ENCODE results near the gene EPB41L5.
"Not testable (repeated sequence)": the region's sequence is repeated elsewhere in the genome, so short reads cannot be mapped to it uniquely, and the experiment has no call there.

The EPB41L5 gene

GRCh38 chr2:120029672-120030640 is 17.1 kb downstream of the EPB41L5 start:
- DNase-seq (ENCODE audit: low spot score), result no peak

DNA sequence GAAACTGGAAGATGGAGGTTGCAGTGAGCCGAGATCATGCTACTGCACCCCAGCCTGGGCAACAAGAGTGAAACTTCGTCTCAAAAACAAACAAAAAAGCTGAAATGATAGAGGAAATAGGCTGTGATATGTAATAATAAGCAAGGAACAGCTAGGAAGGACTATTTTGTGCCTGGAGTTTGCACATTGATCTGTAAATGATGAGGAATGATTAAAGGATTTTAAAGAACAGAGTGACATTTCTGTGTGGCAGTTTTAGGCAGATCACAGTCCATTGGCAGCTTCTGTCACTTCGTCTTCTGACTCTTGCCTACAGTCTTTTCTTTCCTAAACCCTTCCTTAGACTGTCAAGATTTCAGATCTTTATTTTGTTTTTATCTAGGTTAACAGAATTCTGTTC is 19.4 kb downstream of the EPB41L5 start:
- DNase-seq (ENCODE audit: low spot score), result no peak

DNA sequence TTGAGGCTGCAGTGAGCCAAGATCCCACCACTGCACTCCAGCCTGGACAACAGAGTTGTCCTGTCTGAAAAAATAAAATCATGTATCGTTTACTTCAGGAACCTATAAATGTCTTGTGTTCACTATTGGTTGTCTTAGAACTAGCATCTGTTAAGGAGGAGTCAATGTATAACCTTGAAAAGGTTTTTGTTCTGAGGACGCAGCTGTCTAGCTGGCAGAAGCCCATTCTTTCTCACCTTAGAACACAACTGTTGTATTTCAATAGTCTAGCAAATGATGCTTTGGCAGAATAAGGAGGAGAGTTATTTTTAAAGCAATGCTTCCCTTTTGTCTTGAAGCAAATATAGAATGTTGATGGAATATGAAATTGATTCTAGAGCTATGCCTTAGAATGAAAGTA is 21.1 kb downstream of the EPB41L5 start:
- no peak for DNase-seq (ENCODE audit: low spot score)

DNA sequence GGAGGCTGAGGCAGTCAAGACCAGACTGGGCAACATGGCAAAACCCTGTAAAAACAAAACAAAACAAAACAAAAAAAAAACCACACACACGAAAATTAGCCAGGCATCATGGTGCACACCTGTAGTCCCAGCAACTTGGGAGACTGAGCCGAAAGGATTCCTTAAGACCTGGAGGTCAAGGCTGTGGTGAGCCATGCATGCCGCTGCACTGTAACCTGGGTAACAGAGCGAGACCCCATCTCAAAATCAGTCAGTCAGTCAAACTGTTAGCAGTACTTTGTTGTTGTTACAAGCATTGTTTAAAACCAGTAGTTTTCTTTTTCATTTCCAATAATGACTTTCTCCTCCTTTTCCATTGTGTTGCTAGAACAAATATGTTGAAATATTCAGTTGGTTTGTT is 21.7 kb downstream of the EPB41L5 start:
- no peak for DNase-seq (ENCODE audit: low spot score)

GRCh38 chr2:120036145-120036544 is 23.3 kb downstream of the EPB41L5 start:
- DNase-seq (ENCODE audit: low spot score), result no peak

GRCh38 chr2:120037995-120038541 is 25.2 kb downstream of the EPB41L5 start:
- no peak for DNase-seq (ENCODE audit: low spot score)

DNA sequence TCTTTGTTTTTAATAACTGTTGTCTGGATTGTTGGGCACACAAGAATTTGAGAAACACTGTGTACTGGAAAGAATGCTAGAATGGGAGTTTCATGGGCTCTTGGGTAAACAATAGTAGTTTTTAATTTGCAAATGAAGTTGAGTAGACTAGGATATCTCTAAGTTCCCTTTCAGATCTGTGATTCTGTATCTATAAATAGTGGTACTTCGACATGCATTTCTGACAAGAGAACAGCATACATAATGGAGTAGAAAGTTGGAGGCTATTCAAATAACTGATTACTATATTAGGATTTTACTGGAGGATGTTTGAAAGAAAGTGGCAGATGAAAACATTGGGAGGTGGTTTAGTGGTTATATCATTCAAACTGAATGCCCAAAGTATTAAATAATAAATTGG is 29.5 kb downstream of the EPB41L5 start:
- DNase-seq (ENCODE audit: low spot score), result no peak

GRCh38 chr2:120044336-120044735 is 31.5 kb downstream of the EPB41L5 start:
- DNase-seq (ENCODE audit: low spot score), result no peak

DNA sequence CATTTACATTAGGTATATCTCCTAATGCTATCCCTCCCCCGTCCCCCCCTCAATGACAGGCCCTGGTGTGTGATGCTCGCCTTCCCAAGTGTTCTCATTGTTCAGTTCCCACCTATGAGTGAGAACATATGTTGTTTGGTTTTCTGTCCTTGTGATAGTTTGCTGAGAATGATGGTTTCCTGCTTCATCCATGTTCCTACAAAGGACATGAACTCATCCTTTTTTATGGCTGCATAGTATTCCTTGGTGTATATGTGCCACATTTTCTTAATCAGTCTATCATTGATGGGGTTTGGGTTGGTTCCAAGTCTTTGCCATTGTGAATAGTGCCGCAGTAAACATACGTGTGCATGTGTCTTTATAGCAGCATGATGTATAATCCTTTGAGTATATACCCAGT is 32.9 kb downstream of the EPB41L5 start:
- DNase-seq (ENCODE audit: low spot score), result not testable (repeated sequence)

DNA sequence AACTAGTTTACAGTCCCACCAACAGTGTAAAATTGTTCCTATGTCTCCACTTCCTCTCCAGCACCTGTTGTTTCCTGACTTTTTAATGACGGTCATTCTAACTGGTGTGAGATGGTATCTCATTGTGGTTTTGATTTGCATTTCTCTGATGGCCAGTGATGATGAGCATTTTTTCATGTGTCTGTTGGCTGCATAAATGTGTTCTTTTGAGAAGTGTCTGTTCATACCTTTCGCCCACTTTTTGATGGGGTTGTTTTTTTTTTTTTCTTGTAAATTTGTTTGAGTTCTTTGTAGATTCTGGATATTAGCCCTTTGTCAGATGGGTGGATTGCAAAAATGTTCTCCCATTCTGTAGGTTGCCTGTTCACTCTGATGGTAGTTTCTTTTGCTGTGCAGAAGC is 33.4 kb downstream of the EPB41L5 start:
- not testable (repeated sequence) for DNase-seq (ENCODE audit: low spot score)

DNA sequence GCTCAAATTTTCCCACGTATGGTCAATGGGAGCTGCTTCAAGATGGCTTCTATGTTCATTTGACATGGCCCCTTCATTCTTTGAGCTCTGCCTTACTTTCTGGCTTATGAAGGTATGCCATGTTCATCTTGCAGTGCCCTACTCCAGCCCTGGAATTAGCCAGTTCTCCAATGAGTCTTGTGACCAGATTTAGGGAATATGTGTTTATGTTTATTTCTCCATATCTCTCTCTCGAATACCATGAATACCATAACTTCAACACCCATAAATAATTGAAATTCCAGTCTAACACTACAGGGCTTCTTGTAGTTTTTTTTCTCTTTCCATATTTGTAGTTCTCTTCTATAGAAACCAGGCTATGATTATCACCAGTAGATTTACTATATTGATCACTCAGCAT is 39.7 kb downstream of the EPB41L5 start:
- no peak for DNase-seq (ENCODE audit: low spot score)

DNA sequence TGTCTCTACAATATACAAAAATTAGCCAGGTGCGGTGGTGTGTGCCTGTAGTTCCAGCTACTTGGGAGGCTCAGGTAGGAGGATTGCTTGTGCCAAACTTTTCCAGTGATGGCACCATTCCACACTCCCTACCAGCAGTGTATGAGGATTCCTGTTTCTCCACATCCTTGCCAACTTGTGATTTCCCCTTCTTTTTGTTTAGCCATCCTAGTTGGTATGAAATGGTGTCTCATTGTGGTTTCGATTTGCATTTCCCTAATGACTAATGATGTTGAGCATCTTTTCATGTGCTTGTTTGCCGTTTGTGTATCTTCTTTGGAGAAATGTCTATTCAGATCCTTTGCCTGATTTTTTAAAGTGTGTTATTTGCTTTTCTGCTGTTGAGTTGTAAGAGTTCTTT is 41.0 kb downstream of the EPB41L5 start:
- no peak for DNase-seq (ENCODE audit: low spot score)

- DNase-seq (ENCODE audit: low spot score), result no peak
Observed at GRCh38 chr2:120059483-120059882, 46.6 kb downstream of the EPB41L5 start.

GRCh38 chr2:120060088-120060623 is 47.3 kb downstream of the EPB41L5 start:
- no peak for DNase-seq (ENCODE audit: low spot score)

DNA sequence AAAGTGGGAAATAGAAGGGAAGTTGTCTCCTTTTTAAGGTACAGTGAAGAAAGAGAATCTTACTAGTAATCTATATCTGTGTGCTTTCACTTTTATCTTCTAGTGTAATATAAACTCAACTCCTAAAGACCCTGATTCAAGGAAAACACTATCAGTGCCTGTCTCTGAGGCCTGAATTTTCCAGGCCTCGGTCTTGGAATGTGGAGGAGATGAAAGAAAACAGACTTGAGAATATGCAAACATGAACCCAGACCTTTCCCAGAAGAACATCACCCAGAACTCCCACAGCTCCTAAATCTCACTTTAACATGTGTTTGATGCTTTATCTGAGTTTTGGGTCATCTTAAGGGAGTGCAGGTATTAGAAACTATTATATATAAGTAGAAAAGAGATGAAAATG is 51.8 kb downstream of the EPB41L5 start:
- no peak for DNase-seq (ENCODE audit: low spot score)

GRCh38 chr2:120066800-120067547 is 54.1 kb downstream of the EPB41L5 start:
- DNase-seq (ENCODE audit: low spot score), result no peak

DNA sequence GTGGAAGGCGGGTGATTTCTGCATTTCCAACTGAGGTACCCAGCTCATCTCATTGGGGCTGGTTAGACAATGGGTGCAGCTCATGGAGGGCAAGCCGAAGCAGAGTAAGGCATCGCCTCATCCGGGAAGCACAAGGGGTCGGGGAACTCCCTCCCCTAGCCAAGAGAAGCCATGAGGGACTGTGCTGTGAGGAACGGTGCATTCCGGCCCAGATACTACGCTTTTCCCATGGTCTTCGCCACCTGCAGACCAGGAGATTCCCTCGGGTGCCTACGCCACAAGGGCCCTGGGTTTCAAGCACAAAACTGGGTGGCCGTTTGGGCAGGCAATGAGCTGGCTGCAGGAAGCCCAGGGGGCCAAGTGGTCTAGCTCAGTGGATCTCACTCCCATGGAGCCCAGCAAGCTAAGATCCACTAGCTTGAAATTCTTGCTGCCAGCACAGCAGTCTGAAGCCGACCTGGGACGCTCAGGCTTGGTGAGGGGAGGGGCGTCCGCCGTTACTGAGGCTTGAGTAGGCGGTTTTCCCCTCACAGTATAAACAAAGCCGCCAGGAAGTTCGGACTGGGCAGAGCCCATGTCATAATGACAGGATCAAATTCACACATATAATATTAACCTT is 55.3 kb downstream of the EPB41L5 start:
- not testable (repeated sequence) for DNase-seq (ENCODE audit: low spot score)

DNA sequence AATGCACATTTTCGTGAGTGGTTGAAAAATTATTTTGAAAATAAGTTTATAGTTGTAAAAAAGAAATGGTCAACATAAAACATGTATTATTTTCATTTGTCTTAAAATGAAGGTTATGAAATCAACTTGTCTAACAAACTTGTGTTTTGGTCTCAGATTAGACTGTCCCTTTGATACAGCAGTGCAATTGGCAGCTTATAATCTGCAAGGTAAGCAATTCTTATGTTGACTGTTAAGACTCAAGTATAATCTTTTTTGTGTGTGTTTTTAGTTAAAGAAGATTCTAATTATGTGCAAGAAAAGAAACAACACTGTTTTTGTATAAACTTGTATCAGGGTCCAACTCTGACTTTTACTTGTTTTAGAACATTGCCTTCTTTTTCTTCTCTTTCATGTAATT is 62.7 kb downstream of the EPB41L5 start:
- DNase-seq (ENCODE audit: low spot score), result no peak

DNA sequence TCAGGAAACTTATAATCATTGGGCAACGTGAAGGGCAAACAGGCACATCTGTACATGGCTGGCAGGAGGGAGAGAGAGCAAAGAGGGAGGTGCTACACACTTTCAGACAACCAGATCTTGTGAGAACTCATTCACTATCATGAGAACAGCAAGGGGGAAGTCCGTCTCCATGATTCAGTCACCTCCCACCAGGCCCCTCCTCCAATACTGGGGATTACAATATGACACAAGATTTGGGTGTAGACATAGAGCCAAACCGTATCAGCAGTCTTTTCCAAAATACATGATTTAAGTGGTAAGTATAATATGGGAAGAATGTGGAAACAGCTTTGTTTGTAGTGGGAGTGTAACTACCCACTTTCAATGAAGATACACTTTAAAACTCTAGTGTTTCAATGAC is 65.0 kb downstream of the EPB41L5 start:
- no peak for DNase-seq (ENCODE audit: low spot score)

DNA sequence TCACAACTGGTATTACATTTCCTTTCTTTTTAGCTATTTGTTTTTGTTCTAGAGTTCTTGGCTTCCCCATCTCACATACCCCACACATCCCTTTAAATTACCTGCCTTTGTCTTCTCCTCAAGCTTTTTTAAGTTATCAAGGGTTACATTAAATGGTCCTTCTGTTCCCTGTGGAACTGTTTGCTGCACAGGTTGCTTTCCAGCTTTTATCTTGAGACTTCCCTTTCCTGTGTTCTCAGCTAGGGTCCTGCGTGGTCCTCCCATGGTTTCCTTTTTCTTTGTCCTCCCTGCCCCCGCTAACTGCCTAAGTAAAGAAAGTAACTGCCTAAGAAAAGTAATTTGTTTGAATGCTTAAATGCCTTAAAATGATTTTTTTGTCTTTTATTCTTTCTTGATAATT is 66.8 kb downstream of the EPB41L5 start:
- DNase-seq (ENCODE audit: low spot score), result no peak

DNA sequence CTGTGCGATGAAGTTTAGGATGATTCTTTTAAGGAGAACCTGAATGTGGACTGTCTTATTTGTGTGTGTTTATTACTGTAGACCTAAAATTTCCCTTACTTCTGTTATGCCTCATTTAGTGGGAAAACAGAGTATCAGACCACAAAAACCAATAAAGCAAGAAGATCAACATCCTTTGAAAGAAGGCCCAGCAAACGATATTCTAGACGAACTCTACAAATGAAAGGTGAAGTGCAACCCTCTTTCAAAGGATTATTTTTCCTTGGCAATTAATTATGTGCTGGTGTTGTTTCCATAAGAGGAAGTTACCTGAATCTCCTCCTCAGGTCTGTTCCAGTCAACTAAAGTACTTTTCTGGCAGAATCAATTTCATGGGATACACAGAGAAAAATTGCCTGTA is 78.6 kb downstream of the EPB41L5 start:
- DNase-seq (ENCODE audit: low spot score), result no peak

- no peak for DNase-seq (ENCODE audit: low spot score)
Observed at GRCh38 chr2:120094795-120095194, 81.9 kb downstream of the EPB41L5 start.

All from SW480 (cell line).